ENCODE data around the gene CD248.
"Not testable (repeated sequence)": the region's sequence is repeated elsewhere in the genome, so short reads cannot be mapped to it uniquely, and the experiment has no call there.

CD248 gene

DNA sequence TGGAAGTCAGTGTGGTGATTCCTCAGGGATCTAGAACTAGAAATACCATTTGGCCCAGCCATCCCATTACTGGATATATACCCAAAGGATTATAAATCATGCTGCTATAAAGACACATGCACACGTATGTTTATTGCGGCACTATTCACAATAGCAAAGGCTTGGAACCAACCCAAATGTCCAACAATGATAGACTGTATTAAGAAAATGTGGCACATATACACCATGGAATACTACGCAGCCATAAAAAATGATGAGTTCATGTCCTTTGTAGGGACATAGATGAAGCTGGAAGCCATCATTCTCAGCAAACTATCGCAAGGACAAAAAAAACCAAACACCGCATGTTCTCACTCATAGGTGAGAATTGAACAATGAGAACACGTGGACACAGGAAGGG is 3.9 kb upstream of the CD248 start:
- not testable (repeated sequence) for H3K9me3 ChIP-seq (ENCODE audit: control insufficient read depth, low read length)

DNA sequence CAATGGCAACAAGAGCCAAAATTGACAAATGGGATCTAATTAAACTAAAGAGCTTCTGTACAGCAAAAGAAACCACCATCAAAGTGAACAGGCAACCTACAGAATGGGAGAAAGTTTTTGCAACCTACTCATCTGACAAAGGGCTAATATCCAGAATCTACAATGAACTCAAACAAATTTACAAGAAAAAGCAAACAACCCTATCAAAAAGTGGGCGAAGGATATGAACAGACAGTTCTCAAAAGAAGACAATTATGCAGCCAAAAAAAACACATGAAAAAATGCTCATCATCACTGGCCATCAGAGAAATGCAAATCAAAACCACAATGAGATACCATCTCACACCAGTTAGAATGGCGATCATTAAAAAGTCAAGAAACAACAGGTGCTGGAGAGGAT is 3.4 kb upstream of the CD248 start:
- not testable (repeated sequence) for H3K4me1 ChIP-seq (ENCODE audit: control insufficient read depth, insufficient read depth, low read length); H3K4me3 ChIP-seq (ENCODE audit: low read length); H3K9me3 ChIP-seq (ENCODE audit: control insufficient read depth, low read length); H3K36me3 ChIP-seq (ENCODE audit: control insufficient read depth, insufficient read depth, low read length); H3K9ac ChIP-seq (ENCODE audit: low read length); H3K27me3 ChIP-seq (ENCODE audit: control insufficient read depth, insufficient read depth, low read length)

More for the DNA sequence above, 3.9 kb upstream of the CD248 start:
- not testable (repeated sequence) for H3K4me3 ChIP-seq (ENCODE audit: low read length); H3K9ac ChIP-seq (ENCODE audit: low read length); H3K27me3 ChIP-seq (ENCODE audit: control insufficient read depth, insufficient read depth, low read length); H3K4me1 ChIP-seq (ENCODE audit: control insufficient read depth, insufficient read depth, low read length); H3K36me3 ChIP-seq (ENCODE audit: control insufficient read depth, insufficient read depth, low read length)

DNA sequence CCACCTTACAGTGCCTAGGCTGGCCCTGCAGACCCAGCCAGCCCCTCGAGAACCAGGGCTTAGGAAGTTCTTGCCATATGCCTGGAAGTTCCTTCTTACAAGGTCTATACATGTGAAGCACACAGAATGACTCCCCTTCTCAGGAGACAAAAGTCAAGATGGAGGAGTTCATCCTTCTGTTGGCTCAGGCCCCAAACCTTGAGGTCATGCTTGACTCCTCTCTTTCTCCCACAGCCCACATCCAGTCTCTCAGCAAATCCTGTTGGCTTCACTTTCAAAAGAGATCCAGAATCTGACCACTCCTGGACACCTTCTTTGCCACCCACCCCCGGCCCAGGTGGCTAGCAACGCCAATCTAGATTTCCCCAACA is 1.7 kb upstream of the CD248 start:
- no peak overlapping the region for H3K4me3 ChIP-seq (ENCODE audit: low read length)
- no peaks in the 10 kb centered on the region for H3K4me1 ChIP-seq (ENCODE audit: control insufficient read depth, insufficient read depth, low read length)
- H3K9ac ChIP-seq (ENCODE audit: low read length), result no peak overlapping the region
- peaks cover 3% of the 10 kb centered on the region for H3K27me3 ChIP-seq (ENCODE audit: control insufficient read depth, insufficient read depth, low read length)
- no peaks in the 10 kb centered on the region for H3K9me3 ChIP-seq (ENCODE audit: control insufficient read depth, low read length)
- no peaks in the 10 kb centered on the region for H3K36me3 ChIP-seq (ENCODE audit: control insufficient read depth, insufficient read depth, low read length)

DNA sequence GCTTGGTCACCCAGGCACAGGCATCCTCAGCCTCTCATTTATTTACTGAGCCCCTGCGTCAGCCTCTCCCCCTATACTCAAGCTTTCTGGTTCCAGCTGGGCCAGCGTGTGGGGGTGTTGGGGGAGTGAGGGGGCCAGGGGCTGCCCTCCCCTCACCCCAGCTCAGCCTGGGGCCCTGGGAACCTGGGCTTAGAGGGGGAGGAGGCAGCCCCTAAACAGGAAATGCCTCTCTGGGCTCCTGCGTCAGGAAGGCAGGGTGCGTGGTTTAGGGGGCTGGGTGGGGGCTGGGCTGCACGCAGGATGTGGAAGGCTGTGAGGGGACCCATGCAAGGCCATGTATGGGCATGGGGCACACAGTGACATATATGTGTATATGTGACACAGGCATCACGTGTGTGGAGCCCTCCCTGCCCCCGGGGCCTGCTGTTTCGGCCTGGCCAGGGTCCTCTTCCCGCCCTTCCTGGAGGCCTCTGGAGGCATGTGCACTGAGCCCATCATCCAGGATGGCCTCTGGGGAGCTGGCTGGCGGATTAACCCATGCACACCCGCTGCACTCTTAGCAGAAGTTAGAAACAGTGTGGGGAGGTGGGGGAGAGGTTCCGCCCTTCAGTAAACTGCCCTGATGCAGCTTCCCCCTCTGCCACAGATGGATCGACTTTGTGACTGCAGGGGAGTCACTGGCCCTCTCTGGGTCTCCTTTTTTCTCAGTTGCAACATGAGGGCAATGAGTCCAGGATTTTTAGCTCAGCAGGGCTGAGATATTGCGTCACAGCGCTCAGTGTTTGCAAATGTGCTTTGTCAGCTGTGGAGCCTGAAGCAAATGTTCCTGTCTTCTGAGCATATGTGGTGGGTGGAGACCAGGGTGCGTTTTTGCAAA is 1.1 kb upstream of the CD248 start:
- no peak overlapping the region for H3K9ac ChIP-seq (ENCODE audit: low read length)
- peaks cover 3% of the 10 kb centered on the region for H3K27me3 ChIP-seq (ENCODE audit: control insufficient read depth, insufficient read depth, low read length)
- H3K4me1 ChIP-seq (ENCODE audit: control insufficient read depth, insufficient read depth, low read length), result peaks cover 6% of the 10 kb centered on the region
- no peak overlapping the region for H3K4me3 ChIP-seq (ENCODE audit: low read length)
- H3K36me3 ChIP-seq (ENCODE audit: control insufficient read depth, insufficient read depth, low read length), result no peaks in the 10 kb centered on the region
- H3K9me3 ChIP-seq (ENCODE audit: control insufficient read depth, low read length), result no peaks in the 10 kb centered on the region

DNA sequence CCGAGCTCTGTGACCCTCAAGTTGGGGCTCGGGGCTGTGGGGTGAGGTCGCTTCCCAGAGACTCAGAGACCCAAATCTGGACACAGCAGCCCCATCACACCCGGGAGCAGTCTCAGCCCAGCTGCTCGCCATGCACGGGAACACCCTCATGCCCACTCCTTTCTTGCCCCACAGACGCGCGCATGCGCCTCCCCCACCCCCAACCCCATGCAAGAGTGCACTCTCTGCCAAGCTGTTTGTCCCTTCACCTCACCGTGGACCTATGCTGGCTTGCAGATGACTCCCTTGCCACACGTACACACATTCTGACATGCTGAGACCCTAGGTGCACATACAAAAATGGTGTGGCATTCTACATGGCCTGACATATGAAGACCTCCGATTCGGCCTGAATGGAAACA is 478 bp upstream of the CD248 start:
- H3K9ac ChIP-seq (ENCODE audit: low read length), result no peak overlapping the region

DNA sequence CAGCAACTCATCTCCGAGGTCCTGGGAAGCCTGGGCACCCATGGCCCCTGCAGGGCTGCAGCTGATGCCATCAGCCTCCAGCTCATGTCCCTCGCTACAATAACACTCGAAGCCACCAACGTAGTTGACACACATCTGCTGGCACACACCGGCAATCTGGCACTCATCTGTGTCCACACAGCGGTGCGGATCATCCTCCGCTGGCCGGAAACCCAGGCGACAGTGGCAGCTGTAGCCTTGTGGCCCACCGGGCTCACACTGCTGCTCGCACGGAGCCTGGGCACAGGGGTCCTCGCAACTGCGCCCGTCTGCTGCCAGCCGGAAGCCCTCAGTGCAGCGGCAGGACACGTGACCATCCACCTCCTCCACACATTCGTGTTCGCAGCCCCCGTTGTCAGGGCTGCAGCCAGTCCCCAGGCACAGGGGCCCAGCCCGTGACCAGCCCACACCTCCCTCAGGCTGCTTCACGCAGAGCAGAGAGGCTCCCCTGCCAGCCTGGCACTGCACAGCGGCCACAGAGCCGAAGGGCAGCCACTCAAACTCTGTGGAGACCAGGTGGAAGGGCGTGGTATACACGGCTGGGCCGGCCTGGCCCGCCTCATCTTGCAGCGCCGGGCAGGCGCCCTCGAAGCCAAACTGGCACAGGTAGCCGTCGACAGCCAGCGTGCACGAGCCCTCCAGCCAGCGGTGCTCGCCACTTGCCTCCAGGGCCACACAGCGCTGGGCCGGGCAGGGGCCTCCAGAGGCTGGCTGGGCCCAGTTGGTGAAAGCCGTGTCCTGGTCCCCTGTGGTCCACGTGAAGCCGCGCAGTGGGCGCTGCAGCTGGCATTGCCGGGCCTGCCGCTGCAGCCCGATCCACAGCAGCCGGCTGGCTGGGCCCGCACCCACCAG is 678 bp downstream of the CD248 start:
- Histone ChIP-seq H3K9me3 (ENCODE audit: control insufficient read depth, low read length) (no peaks in the 10 kb centered on the region), H3K4me1 (ENCODE audit: control insufficient read depth, insufficient read depth, low read length) (peaks cover 10% of the 10 kb centered on the region), H3K36me3 (ENCODE audit: control insufficient read depth, insufficient read depth, low read length) (no peaks in the 10 kb centered on the region), H3K4me3 (ENCODE audit: low read length) (no peak overlapping the region), H3K9ac (ENCODE audit: low read length) (no peak overlapping the region), H3K27me3 (ENCODE audit: control insufficient read depth, insufficient read depth, low read length) (peaks cover 3% of the 10 kb centered on the region)

More for the DNA sequence above, 478 bp upstream of the CD248 start:
- Histone ChIP-seq H3K4me1 (ENCODE audit: control insufficient read depth, insufficient read depth, low read length) (peaks cover 7% of the 10 kb centered on the region), H3K9me3 (ENCODE audit: control insufficient read depth, low read length) (no peaks in the 10 kb centered on the region), H3K27me3 (ENCODE audit: control insufficient read depth, insufficient read depth, low read length) (peaks cover 3% of the 10 kb centered on the region), H3K4me3 (ENCODE audit: low read length) (no peak overlapping the region), H3K36me3 (ENCODE audit: control insufficient read depth, insufficient read depth, low read length) (no peaks in the 10 kb centered on the region)

DNA sequence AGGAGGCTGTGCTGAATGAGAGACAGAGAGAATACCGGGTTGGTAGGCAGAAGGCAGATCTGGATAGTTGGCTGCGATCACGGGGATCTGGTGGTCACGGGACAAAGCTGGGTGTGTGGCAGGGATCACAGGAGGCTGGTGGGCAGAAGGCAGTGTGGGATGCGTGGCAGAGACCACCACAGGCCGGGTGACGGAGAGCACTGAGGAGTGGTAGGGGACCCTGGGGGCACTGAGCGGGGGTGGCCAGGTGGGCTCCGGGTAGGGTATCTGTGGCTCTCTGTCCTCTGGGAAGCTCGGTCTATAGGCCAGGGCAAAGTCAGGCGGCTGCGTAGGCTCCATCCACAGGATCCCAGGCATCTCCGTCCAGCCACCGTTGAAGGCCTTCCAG is 1.4 kb downstream of the CD248 start:
- H3K4me1 ChIP-seq (ENCODE audit: control insufficient read depth, insufficient read depth, low read length), result peaks cover 10% of the 10 kb centered on the region

DNA sequence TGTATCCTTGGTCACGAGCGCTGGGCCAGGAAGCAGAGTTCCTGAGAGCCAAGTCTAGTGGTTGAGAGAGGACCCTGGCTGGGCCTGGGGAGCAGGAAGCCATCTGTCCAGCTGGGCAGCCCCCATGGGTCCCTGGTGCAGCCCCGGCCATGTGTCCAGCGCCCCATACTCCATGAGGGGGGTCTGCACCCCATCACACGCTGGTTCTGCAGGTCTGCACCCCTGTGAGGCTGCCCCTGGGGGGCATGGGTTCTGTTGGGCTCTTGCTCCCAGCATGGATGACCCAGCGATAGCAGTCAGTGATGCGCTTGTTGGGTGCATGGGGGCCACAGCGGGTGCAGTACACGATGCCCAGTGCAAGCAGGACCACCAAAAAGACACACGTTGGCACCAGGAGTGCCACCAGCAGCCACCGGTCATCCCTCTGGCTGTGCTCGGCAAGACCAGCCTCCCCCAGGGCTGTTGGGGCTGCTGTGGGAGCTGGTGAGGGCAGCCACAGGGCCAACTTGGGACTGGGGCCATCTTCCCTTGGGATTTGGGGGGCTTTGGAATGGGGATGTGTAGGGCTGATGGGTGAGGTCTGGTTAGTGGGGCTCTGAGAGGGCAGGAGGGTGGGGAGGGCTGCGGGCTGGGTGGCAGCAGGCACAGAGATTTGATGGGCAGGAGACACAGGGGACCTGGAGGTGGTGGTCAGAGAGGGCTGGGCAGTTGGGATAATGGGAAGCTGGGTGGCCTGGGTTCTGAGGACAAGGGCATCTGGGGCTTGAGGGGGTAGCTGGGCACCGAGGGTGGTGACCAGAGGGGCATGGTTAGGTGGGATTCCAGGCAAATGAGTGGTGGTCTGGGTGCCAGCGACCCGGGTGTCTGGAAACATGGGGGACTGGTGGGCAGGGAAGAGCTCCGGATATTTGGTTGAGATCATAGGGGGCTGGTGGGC is 2.0 kb downstream of the CD248 start:
- no peak overlapping the region for H3K4me3 ChIP-seq (ENCODE audit: low read length)
- H3K27me3 ChIP-seq (ENCODE audit: control insufficient read depth, insufficient read depth, low read length), result peaks cover 3% of the 10 kb centered on the region
- peaks cover 10% of the 10 kb centered on the region for H3K4me1 ChIP-seq (ENCODE audit: control insufficient read depth, insufficient read depth, low read length)
- H3K9me3 ChIP-seq (ENCODE audit: control insufficient read depth, low read length), result no peaks in the 10 kb centered on the region
- H3K9ac ChIP-seq (ENCODE audit: low read length), result peak overlapping the region; percentile 17
- H3K36me3 ChIP-seq (ENCODE audit: control insufficient read depth, insufficient read depth, low read length), result no peaks in the 10 kb centered on the region

More for the DNA sequence above, 1.4 kb downstream of the CD248 start:
- Histone ChIP-seq H3K9me3 (ENCODE audit: control insufficient read depth, low read length) (no peaks in the 10 kb centered on the region), H3K9ac (ENCODE audit: low read length) (no peak overlapping the region), H3K27me3 (ENCODE audit: control insufficient read depth, insufficient read depth, low read length) (peaks cover 3% of the 10 kb centered on the region), H3K36me3 (ENCODE audit: control insufficient read depth, insufficient read depth, low read length) (no peaks in the 10 kb centered on the region), H3K4me3 (ENCODE audit: low read length) (no peak overlapping the region)

DNA sequence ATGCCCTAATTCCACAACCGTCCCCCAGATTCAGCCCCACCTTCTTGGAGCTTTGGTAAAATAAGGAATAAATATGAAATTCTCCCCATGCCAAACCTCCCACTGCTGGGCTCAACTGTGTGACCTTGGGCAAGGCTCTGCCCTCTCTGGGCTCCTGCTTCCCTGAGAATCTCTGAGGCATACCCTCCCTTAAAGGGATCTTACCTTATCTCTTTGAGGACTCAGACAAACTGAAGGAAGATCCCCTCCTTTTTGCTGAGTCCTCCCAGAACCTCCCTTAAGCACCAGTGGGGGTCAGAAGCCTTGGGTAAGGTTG is 2.7 kb downstream of the CD248 start:
- Histone ChIP-seq H3K9me3 (ENCODE audit: control insufficient read depth, low read length) (no peaks in the 10 kb centered on the region), H3K27me3 (ENCODE audit: control insufficient read depth, insufficient read depth, low read length) (peaks cover 3% of the 10 kb centered on the region), H3K4me3 (ENCODE audit: low read length) (no peak overlapping the region), H3K9ac (ENCODE audit: low read length) (peak overlapping the region; percentile 22), H3K4me1 (ENCODE audit: control insufficient read depth, insufficient read depth, low read length) (peaks cover 10% of the 10 kb centered on the region), H3K36me3 (ENCODE audit: control insufficient read depth, insufficient read depth, low read length) (no peaks in the 10 kb centered on the region)

DNA sequence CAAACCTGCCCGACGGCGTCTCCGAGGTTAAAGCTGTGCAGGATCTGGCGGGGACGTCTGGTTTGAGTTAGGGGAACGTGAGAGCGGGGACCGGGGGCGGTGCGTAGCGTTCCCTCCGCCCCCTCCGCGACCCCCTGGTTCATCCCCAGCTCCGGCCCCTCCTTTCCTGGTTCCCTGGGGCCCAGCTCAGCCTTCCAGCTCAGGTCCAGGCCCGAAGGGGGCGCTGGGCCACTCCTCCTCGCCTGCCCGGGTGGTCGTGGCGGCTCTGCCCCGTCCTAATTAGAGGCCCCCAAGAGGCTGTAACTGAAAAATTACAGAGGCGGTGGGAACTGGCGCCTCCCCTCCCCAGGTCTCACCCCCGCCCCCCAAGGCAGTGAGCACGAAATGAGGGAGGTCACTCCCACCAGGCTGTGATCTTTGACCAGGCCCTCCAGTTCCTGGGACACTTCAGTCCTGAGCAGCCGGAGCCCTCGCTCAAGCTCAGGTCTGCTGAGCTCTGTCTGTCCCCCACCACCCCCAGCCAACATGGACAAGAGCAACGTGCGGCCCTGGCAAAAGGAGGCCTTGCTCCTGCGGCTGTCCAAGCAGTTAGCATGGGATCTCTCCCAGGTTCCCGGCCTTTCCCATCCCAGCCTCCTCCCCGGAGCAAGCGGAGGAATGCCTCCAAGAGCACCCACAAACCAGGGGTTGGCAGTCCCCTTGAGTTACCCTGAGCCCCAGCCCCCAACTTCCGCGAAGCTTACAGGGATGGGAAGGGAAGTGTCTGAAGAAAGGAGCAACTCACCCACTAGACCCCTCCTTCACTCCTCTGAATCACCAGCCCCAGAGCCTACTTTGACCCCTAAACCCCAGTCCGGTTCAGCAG is 3.3 kb downstream of the CD248 start:
- Histone ChIP-seq H3K9ac (ENCODE audit: low read length) (peak overlapping the region; percentile 53), H3K9me3 (ENCODE audit: control insufficient read depth, low read length) (no peaks in the 10 kb centered on the region), H3K36me3 (ENCODE audit: control insufficient read depth, insufficient read depth, low read length) (no peaks in the 10 kb centered on the region), H3K27me3 (ENCODE audit: control insufficient read depth, insufficient read depth, low read length) (no peaks in the 10 kb centered on the region), H3K4me1 (ENCODE audit: control insufficient read depth, insufficient read depth, low read length) (peaks cover 10% of the 10 kb centered on the region), H3K4me3 (ENCODE audit: low read length) (no peak overlapping the region)
